B cell (primary cell): Measurements from ENCODE around the gene ZBED5.
A peak's percentile ranks its signal among the peaks of the same experiment; 100 is the strongest.

ENCODE experiments used
- CTCF ChIP-seq: fragments of 200-600 bp; IDR thresholded peaks from one replicate; pipeline ENCODE4 v1.8.0; 2022; ENCODE audit warnings: antibody characterized with exemption, mild to moderate bottlenecking
- EZH2 ChIP-seq: IDR thresholded peaks from 2 replicates; pipeline ENCODE4 v1.6.1; 2012; ENCODE audit warnings: borderline replicate concordance, low read depth, mild to moderate bottlenecking, moderate library complexity, low read length; ENCODE audit not compliant: insufficient read depth, poor library complexity, severe bottlenecking

- TF ChIP-seq CTCF (peak; percentile 87), EZH2 (no peak)
Observed at GRCh38 chr11:10878408-10879214, 20.8 kb upstream of the ZBED5 start.
